Activated CD8-positive, alpha-beta T cell treated with anti-CD3 and anti-CD28 coated beads for 36 hours (primary cell): Measurements from ENCODE around the gene HOXB5. TPM values are rescaled to one million over a fixed set of nuclear protein-coding genes. Genes with fewer than 3 reads are reported as not detected.

Experiments used
- ATAC-seq: fragments of 200-7000 bp; cut with Tn5 transposase; one replicate; pipeline ENCODE4 v1.10.0; 2021; ENCODE audit warnings: mild to moderate bottlenecking, moderate library complexity
- CTCF ChIA-PET: fragments of 350-600 bp; sonication (Branson Sonifier 250); formaldehyde crosslinking; loops from one replicate; lab custom pipeline; 2021; ENCODE audit warnings: antibody characterized with exemption; lab: Charles Lee
- POLR2A ChIA-PET: fragments of 350-600 bp; sonication (Branson Sonifier 250); formaldehyde crosslinking; loops from one replicate; lab custom pipeline; 2021; ENCODE audit warnings: antibody characterized with exemption; lab: Charles Lee
- DNase-seq: peaks from one replicate; pipeline ENCODE4 v3.0.0-alpha.2; 2020
- H3K27ac Mint-ChIP-seq: one replicate; pipeline ENCODE4 v1.8.0; 2021; ENCODE audit warnings: mild to moderate bottlenecking, mixed read lengths
- H3K27me3 Mint-ChIP-seq: one replicate; pipeline ENCODE4 v1.8.0; 2021; ENCODE audit warnings: mixed read lengths
- H3K36me3 Mint-ChIP-seq: one replicate; pipeline ENCODE4 v1.8.0; 2021; ENCODE audit warnings: low read depth, mixed read lengths
- H3K4me1 Mint-ChIP-seq: one replicate; pipeline ENCODE4 v1.8.0; 2021; ENCODE audit warnings: low read depth, mixed read lengths
- H3K4me3 Mint-ChIP-seq: one replicate; pipeline ENCODE4 v1.8.0; 2021; ENCODE audit warnings: mild to moderate bottlenecking, moderate library complexity, mixed read lengths
- H3K9me3 Mint-ChIP-seq: one replicate; pipeline ENCODE4 v1.8.0; 2021; ENCODE audit warnings: mixed read lengths
- intact Hi-C: fragments of 100-400 bp; cut with micrococcal nuclease; formaldehyde crosslinking; loops from one replicate; pipeline ENCODE4 v1.10.0; 2022
- total RNA-seq, 2 experiments: library from RNA; stranded (reverse); gene quantifications; one replicate each; pipeline ENCODE4 v1.2.3, GENCODE V29; 2021
- TF ChIP-seq, protein P1 (sequence below): fragments of 200-600 bp; IDR thresholded peaks from one replicate; pipeline ENCODE4 v1.8.0; 2022; ENCODE audit warnings: antibody characterized with exemption, mild to moderate bottlenecking

Gene HOXB5
- total RNA-seq, 2 experiments from 2014 or later = not detected

DNA sequence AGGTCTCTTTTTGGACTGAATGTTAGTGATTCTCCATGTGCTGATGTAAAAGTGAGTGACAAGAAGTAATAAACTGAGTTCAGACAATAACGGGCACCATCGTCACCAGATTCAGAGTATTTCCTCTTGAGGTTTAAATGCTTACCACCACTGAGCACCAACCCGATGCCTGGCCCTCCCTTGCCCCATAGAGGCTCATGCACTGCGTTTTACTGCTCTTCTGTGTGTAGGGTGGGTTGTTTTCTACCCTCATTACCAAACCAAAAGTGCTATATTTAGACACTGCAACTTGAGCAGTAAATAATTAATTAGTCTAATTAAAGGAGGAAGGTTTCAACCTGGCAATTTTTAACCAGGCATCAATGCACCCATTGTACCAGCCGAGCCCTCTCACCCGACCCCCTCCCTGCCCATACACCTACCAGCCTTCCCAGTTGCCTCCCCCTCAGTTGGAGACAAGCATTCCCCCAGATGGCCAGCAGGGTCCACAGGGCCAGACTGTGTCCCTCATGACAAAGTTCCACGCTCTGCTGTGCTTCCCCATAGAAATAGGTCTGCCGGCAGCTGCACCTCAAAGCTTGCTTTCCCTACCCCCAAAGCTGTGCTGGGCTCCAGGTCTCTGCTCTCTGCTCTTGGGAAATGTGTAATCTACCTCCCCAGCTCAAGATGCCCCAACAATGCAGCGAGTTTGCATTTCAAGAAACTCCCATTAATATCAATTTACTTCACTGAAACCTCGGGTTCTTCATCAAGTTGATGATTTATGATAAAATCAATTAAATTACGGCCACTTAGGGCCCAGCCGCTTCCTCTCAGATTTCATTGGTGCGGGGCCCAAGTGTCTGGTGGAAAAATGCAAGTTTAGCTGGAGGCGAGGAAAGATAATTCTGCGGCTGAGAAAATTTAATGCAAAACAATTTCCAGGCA lies 31.4 kb downstream of the HOXB5 start:
- intact Hi-C loops = no loop called here
- Mint-ChIP-seq H3K9me3 (no peaks in the 10 kb centered on the region), H3K27me3 (no peaks in the 10 kb centered on the region), H3K36me3 (no peaks in the 10 kb centered on the region), H3K4me3 (no peak overlapping the region), H3K4me1 (peaks cover 4% of the 10 kb centered on the region), H3K27ac (no peak overlapping the region)
- ChIA-PET POLR2A (no interaction called here), CTCF (interaction anchor here (0.8 to 1.2 kb wide), 2 partner anchors 13 to 186 kb away, joined by 3 to 4 read pairs; no protein-coding TSS in a partner anchor)
- TF ChIP-seq, protein P1, sequence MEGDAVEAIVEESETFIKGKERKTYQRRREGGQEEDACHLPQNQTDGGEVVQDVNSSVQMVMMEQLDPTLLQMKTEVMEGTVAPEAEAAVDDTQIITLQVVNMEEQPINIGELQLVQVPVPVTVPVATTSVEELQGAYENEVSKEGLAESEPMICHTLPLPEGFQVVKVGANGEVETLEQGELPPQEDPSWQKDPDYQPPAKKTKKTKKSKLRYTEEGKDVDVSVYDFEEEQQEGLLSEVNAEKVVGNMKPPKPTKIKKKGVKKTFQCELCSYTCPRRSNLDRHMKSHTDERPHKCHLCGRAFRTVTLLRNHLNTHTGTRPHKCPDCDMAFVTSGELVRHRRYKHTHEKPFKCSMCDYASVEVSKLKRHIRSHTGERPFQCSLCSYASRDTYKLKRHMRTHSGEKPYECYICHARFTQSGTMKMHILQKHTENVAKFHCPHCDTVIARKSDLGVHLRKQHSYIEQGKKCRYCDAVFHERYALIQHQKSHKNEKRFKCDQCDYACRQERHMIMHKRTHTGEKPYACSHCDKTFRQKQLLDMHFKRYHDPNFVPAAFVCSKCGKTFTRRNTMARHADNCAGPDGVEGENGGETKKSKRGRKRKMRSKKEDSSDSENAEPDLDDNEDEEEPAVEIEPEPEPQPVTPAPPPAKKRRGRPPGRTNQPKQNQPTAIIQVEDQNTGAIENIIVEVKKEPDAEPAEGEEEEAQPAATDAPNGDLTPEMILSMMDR = no peak
- DNase-seq (no peak), ATAC-seq (no peak)

DNA sequence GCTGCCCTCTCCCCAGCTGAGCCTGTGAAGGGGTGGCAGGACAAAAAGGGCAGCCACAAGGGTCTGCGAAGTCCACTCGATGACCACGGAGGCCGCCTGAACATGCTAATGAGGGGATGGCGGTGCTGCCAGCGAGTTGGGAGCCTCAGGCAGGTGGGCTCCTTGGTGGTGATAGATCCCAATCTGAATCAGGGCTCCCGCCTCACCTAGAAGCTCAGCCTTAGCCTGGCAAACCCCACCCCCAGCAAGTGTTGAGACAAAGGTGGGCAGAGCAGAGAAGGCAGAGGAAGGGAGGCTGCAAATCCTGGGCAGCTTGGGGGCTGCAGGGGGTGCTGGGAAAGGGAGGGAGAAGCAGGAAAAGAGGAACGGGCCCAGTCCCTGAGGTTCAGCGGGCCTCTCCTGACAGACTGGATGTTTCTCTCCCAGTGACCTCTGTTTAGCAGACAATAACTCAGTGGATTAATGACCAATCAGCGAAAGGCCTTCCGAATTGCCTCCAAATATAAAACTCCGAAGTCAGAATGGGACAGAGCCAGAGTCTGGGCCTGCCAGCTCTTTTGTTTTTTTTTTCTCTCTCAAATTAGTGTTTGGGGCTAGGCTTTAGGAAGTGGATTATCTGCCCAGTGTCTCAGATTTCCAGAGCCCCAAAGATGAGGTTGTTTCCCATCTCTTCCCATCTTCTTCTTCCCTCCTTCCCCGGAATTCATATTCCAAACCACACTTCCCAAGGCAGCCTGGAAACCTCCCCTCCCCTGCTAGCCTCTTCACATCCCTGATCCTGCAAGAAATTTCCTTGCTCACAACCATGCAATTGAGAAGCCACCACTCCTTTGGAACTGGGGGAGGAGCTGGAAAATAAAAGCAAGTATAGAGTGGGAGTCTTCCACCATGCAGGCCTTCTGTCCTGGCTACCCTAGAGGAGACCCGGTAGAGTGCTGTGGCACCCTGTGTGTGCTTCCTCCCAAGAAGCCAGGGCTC lies 33.5 kb downstream of the HOXB5 start:
- ATAC-seq (no peak), DNase-seq (no peak)
- ChIA-PET POLR2A (interaction anchor here (0.5 to 0.9 kb wide), 2 partner anchors 11 to 17 kb away, joined by 3 read pairs; no protein-coding TSS in a partner anchor), CTCF (no interaction called here)
- Mint-ChIP-seq H3K27ac (no peak overlapping the region), H3K4me1 (peaks cover 7% of the 10 kb centered on the region), H3K27me3 (peaks cover 1% of the 10 kb centered on the region), H3K9me3 (no peaks in the 10 kb centered on the region), H3K36me3 (no peaks in the 10 kb centered on the region), H3K4me3 (no peak overlapping the region)
- intact Hi-C loops = no loop called here
- TF ChIP-seq, protein P1 = no peak

DNA sequence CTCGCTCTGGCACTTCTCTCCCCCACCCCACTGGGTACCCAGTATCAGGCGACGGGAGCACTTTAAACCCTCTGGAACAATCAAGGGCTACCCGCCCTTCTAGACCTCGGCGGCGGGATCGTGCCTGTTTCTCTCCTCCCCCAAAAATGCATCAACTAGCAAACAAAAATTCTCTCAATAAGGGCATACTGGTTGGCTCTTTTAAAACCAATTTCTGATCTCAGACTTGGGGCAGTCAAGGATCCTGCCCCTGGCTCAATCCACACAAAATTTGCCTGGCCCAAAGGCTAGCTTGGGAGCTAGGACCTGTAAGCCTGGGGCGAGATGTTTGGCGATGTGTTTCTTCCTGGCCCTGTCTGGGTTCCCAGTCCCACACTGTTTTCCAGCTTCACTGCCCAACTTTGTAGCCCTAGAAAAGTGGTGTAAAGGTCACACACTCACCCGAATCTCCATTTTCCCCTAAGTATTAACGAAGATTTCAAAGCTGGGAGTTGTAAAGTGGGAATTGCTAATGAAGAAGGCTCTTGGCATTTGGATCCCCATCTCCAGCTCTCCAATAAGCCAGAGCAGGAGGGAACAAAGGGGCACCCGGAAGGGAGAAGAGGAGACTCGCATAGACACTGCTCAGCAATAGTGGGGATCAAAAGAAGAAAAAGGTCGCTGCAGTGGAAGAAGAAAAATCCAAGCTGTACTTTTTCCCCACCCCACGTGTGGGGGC lies 34.3 kb downstream of the HOXB5 start:
- Mint-ChIP-seq H3K27me3 (peaks cover 1% of the 10 kb centered on the region), H3K36me3 (no peaks in the 10 kb centered on the region), H3K4me3 (no peak overlapping the region), H3K4me1 (peaks cover 7% of the 10 kb centered on the region), H3K27ac (no peak overlapping the region), H3K9me3 (no peaks in the 10 kb centered on the region)
- ChIA-PET CTCF (no interaction called here), POLR2A (interaction anchor here (0.9 kb wide), 1 partner anchor 10 kb away, joined by 3 read pairs; no protein-coding TSS in a partner anchor)
- intact Hi-C loops = no loop called here
- TF ChIP-seq, protein P1 = no peak
- no peak for ATAC-seq
- DNase-seq = no peak

DNA sequence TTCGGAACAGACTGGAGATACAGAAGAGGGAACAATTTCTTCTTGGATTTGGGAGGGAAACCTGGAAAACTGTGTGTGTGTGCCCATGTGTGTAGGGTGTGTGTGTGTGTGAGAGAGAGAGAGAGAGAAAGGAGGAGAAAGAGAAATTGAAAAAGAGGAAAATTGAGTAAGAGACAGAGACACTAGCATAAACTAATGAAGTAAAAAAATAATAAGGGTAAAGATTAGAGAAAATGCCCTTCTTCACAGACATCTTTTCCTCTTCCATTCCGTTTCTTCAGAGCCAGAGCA lies 34.8 kb downstream of the HOXB5 start:
- Mint-ChIP-seq H3K27ac (no peak overlapping the region), H3K4me3 (no peak overlapping the region), H3K36me3 (no peaks in the 10 kb centered on the region), H3K27me3 (peaks cover 1% of the 10 kb centered on the region), H3K9me3 (no peaks in the 10 kb centered on the region), H3K4me1 (peaks cover 7% of the 10 kb centered on the region)
- POLR2A ChIA-PET = interaction anchor here (0.9 kb wide), 1 partner anchor 10 kb away, joined by 3 read pairs; no protein-coding TSS in a partner anchor
- ATAC-seq = no peak
- no peak for DNase-seq
- intact Hi-C loops = no loop called here
- TF ChIP-seq, protein P1 = no peak
- CTCF ChIA-PET = no interaction called here
